Measurements from ENCODE around the gene RHBDL1.

RHBDL1 gene

GRCh38 chr16:675884-676564, 553 bp downstream of the RHBDL1 start:
- no peak for DNase-seq

- no peak for DNase-seq
These were observed 1.1 kb downstream of the RHBDL1 start for GRCh38 chr16:676565-676902.

- DNase-seq: peak; percentile 46
These were observed 1.4 kb downstream of the RHBDL1 start for GRCh38 chr16:676913-677312.

GRCh38 chr16:677316-678190, 2.1 kb downstream of the RHBDL1 start:
- DNase-seq: no peak

GRCh38 chr16:678209-678857, 2.9 kb downstream of the RHBDL1 start:
- no peak for DNase-seq

GRCh38 chr16:678858-679813, 3.7 kb downstream of the RHBDL1 start:
- DNase-seq: peak; percentile 64

GRCh38 chr16:679814-680624, 4.5 kb downstream of the RHBDL1 start, which contains the start of gene STUB1:
Gene STUB1 (plus strand): TSS chr16:680410. CDS start chr16:680526, 116 bp downstream.
- peak; percentile 97 for DNase-seq

GRCh38 chr16:680625-680945, 5.1 kb downstream of the RHBDL1 start:
- DNase-seq: no peak

GRCh38 chr16:680967-681745, 5.7 kb downstream of the RHBDL1 start:
- no peak for DNase-seq

- DNase-seq: no peak
These were observed 6.4 kb downstream of the RHBDL1 start for GRCh38 chr16:681746-682427.

GRCh38 chr16:682493-683395, 7.3 kb downstream of the RHBDL1 start:
- DNase-seq: no peak

- DNase-seq: no peak
These were observed 8.1 kb downstream of the RHBDL1 start for GRCh38 chr16:683396-684070.

GRCh38 chr16:684071-684794, 8.8 kb downstream of the RHBDL1 start, which contains the start of gene JMJD8:
Gene JMJD8 (minus strand): TSS chr16:684334. CDS start chr16:684319, 15 bp downstream.
- peak; percentile 98 for DNase-seq

GRCh38 chr16:684961-685696, 9.7 kb downstream of the RHBDL1 start:
- no peak for DNase-seq

GRCh38 chr16:685967-686366, 10.5 kb downstream of the RHBDL1 start:
- DNase-seq: no peak

- no peak for DNase-seq
These were observed 11.2 kb downstream of the RHBDL1 start for GRCh38 chr16:686459-687260.

Data from CD4-positive, alpha-beta T cell treated with Interleukin-17A for 4 hours (primary cell).